A549 treated with GW870086 at 1 μM for 4 hours (cell line): Measurements from ENCODE around the gene SGSM1. TPM values are rescaled to one million over a fixed set of nuclear protein-coding genes. Genes with fewer than 3 reads are reported as not detected.

Source experiments
- total RNA-seq: library from RNA; stranded (reverse); fragments of 200-300 nt; extraction: Qiagen RNA extraction; gene quantifications from 5 replicates; pipeline ENCODE4 v1.2.3, GENCODE V29; 2022; ENCODE audit warnings: low read depth

SGSM1 gene
- 0.15 to 0.96 TPM (median 0.53 TPM) in 5 replicates for total RNA-seq

GRCh38 chr22:24805790-24806662, at the start of gene SGSM1:
TSS of gene SGSM1 (plus strand) at chr22:24806211. CDS start at chr22:24806326, 115 bp downstream.

GRCh38 chr22:24951942-24952836, 146.2 kb downstream of the SGSM1 start, which contains the start of gene KIAA1671:
TSS of gene KIAA1671 (plus strand) at chr22:24952716. CDS start at chr22:25028000, 75,284 bp downstream.

Other genes starting within 250 kb of the SGSM1 start
- gene LRRC75B, start 213.1 kb upstream of the SGSM1 start, total RNA-seq, result 6.6 to 8.8 TPM (median 7.6 TPM) in 5 replicates
- 93.1 to 110 TPM (median 107 TPM) in 5 replicates for gene GGT1, start 203.0 kb upstream of the SGSM1 start, total RNA-seq
- gene PIWIL3, start 31.5 kb upstream of the SGSM1 start, total RNA-seq, result not detected in 5 replicates
- not detected in 5 replicates for gene LHFPL7, start 140.5 kb downstream of the SGSM1 start, total RNA-seq
- 10.0 to 15.0 TPM (median 13.2 TPM) in 5 replicates for gene KIAA1671, start 146.5 kb downstream of the SGSM1 start, total RNA-seq